LNCAP (cell line): Measurements from ENCODE around the gene ASB15.

ENCODE experiments used
- CTCF ChIP-seq: fragments of 450-650 bp; IDR thresholded peaks from 2 replicates; pipeline ENCODE4 v1.5.1; 2017; ENCODE audit warnings: mild to moderate bottlenecking

The ASB15 gene

GRCh38 chr7:123680580-123680979, 79.0 kb downstream of the ASB15 start:
- no peak for TF ChIP-seq CTCF

- TF ChIP-seq CTCF: no peak
Measured at GRCh38 chr7:123681561-123681960, 79.9 kb downstream of the ASB15 start.

GRCh38 chr7:123682690-123683089, 81.1 kb downstream of the ASB15 start:
- peak; percentile 62 for TF ChIP-seq CTCF

- TF ChIP-seq CTCF: no peak
Measured at GRCh38 chr7:123687161-123687560, 85.5 kb downstream of the ASB15 start.

GRCh38 chr7:123687727-123688126, 86.1 kb downstream of the ASB15 start:
- no peak for TF ChIP-seq CTCF
